Neural cell (in vitro differentiated cells): ENCODE data around the gene GGCX. TPM values are rescaled to one million over a fixed set of nuclear protein-coding genes. Genes with fewer than 3 reads are reported as not detected.

Experiments
- H2AFZ ChIP-seq: fragments of 200-600, 300-800 bp; sonication (generic), shearing (Covaris generic); 2 replicates; pipeline ENCODE4 v1.6.0; 2014; ENCODE audit warnings: low read depth, mild to moderate bottlenecking, antibody characterized with exemption, low read length, moderate library complexity
- H3F3A ChIP-seq: fragments of 200-600 bp; shearing (Covaris generic); 2 replicates; pipeline ENCODE4 v1.6.1; 2016; ENCODE audit warnings: mild to moderate bottlenecking, moderate library complexity, mixed read lengths, antibody characterized with exemption, low read length; ENCODE audit not compliant: insufficient read depth, poor library complexity, severe bottlenecking
- H3K27ac ChIP-seq: fragments of 200-600, 300-800 bp; sonication (generic), shearing (Covaris generic); 2 replicates; pipeline ENCODE4 v1.5.1; 2014; ENCODE audit warnings: mild to moderate bottlenecking, low read length, moderate library complexity
- H3K27me3 ChIP-seq: fragments of 300-800, 200-600 bp; sonication (generic), shearing (Covaris generic); 2 replicates; pipeline ENCODE4 v1.6.0; 2014; ENCODE audit warnings: mild to moderate bottlenecking, low read depth, low read length, moderate library complexity; ENCODE audit not compliant: insufficient read depth
- H3K36me3 ChIP-seq: fragments of 300-800, 200-600 bp; sonication (generic), shearing (Covaris generic); 2 replicates; pipeline ENCODE4 v1.5.1; 2014; ENCODE audit warnings: mild to moderate bottlenecking, antibody characterized with exemption, low read length, moderate library complexity; ENCODE audit not compliant: insufficient read depth
- H3K4me2 ChIP-seq: fragments of 300-800, 200-600 bp; sonication (generic), shearing (Covaris generic); 2 replicates; pipeline ENCODE4 v1.6.0; 2014; ENCODE audit warnings: mild to moderate bottlenecking, low read length
- H3K4me3 ChIP-seq: fragments of 300-800, 200-600 bp; sonication (generic), shearing (Covaris generic); 2 replicates; pipeline ENCODE4 v1.5.1; 2014; ENCODE audit warnings: mild to moderate bottlenecking, low read length, moderate library complexity
- H3K79me2 ChIP-seq: fragments of 200-600 bp; shearing (Covaris generic); replicated peaks from 2 replicates; pipeline ENCODE4 v1.6.0; 2014; ENCODE audit warnings: mild to moderate bottlenecking, low read length, moderate library complexity; ENCODE audit not compliant: insufficient read depth
- H3K9ac ChIP-seq: fragments of 300-800, 200-600 bp; sonication (generic), shearing (Covaris generic); 2 replicates; pipeline ENCODE4 v1.6.1; 2016; ENCODE audit warnings: mild to moderate bottlenecking, low read length, mixed read lengths
- H3K9me2 ChIP-seq: fragments of 200-600 bp; shearing (Covaris generic); 2 replicates; pipeline ENCODE4 v1.6.1; 2016; ENCODE audit warnings: mild to moderate bottlenecking, low read length, mixed read lengths; ENCODE audit not compliant: insufficient read depth
- H3K9me3 ChIP-seq: fragments of 200-600, 300-800 bp; sonication (generic), shearing (Covaris generic); 2 replicates; pipeline ENCODE4 v1.6.1; 2016; ENCODE audit warnings: mild to moderate bottlenecking, mixed run types, low read length, moderate library complexity, mixed read lengths
- H4K20me1 ChIP-seq: fragments of 200-600 bp; shearing (Covaris generic); 2 replicates; pipeline ENCODE4 v1.6.1; 2016; ENCODE audit warnings: mild to moderate bottlenecking, mixed run types; ENCODE audit not compliant: insufficient read depth
- CTCF ChIP-seq: fragments of 450-650 bp; IDR thresholded peaks from 2 replicates; pipeline ENCODE4 v1.5.1; 2014; ENCODE audit warnings: antibody characterized with exemption, mild to moderate bottlenecking, moderate library complexity; ENCODE audit not compliant: poor library complexity, severe bottlenecking
- EP300 ChIP-seq: fragments of 450-650 bp; conservative IDR thresholded peaks from 2 replicates; pipeline ENCODE4 v1.6.1; 2014; ENCODE audit warnings: antibody characterized with exemption, mild to moderate bottlenecking, moderate library complexity; ENCODE audit not compliant: poor library complexity, severe bottlenecking
- EZH2 ChIP-seq: fragments of 200-600, 300-800 bp; shearing (Covaris generic), sonication (generic); IDR thresholded peaks from 2 replicates; pipeline ENCODE4 v1.6.1; 2014; ENCODE audit warnings: antibody characterized with exemption, low read length, borderline replicate concordance, mild to moderate bottlenecking; ENCODE audit not compliant: insufficient read depth, poor library complexity, severe bottlenecking
- MXI1 ChIP-seq: fragments of 450-650 bp; conservative IDR thresholded peaks from 2 replicates; pipeline ENCODE4 v1.6.1; 2014; ENCODE audit warnings: antibody characterized with exemption, mild to moderate bottlenecking; ENCODE audit not compliant: poor library complexity, severe bottlenecking
- POLR2AphosphoS5 ChIP-seq: IDR thresholded peaks from 2 replicates; pipeline ENCODE4 v1.6.1; 2012
- RAD21 ChIP-seq: fragments of 450-650 bp; conservative IDR thresholded peaks from 2 replicates; pipeline ENCODE4 v1.6.1; 2014; ENCODE audit warnings: antibody characterized with exemption, mild to moderate bottlenecking, moderate library complexity
- SMC3 ChIP-seq: fragments of 450-650 bp; conservative IDR thresholded peaks from 2 replicates; pipeline ENCODE4 v1.6.1; 2014; ENCODE audit warnings: antibody characterized with exemption, mild to moderate bottlenecking, moderate library complexity; ENCODE audit not compliant: poor library complexity
- TAF1 ChIP-seq: IDR thresholded peaks from 2 replicates; pipeline ENCODE4 v1.6.1; 2012; ENCODE audit warnings: low read depth
- polyA plus RNA-seq: library from polyadenylated mRNA; depleted of rRNA; stranded (reverse); fragments of >200 nt; gene quantifications from 2 replicates; pipeline ENCODE4 v1.2.3, GENCODE V29; 2014
- TF ChIP-seq, protein P1 (sequence below): IDR thresholded peaks from 2 replicates; pipeline ENCODE4 v1.6.1; 2012; ENCODE audit warnings: borderline replicate concordance

The GGCX gene
- polyA plus RNA-seq, 1 donor from 2014 or later, result 41.4 TPM

DNA sequence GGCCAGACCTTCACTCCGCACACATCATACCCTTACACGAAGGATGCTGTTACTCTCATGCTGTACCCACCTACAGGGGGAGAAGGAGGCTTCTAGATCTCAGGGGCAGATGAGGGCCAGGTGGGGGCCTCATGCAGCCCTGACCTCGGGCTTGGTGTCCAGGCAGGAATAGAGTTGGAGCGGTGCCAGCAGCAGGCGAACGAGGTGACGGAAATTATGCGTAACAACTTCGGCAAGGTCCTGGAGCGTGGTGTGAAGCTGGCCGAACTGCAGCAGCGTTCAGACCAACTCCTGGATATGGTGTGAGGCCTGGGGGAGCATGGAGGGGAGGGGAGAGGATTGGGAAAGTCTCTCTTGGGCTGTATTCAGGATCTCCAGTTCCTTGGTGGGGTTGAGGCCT is 30.3 kb upstream of the GGCX start:
- no peaks in the 10 kb centered on the region for H3K36me3 ChIP-seq
- H3K9ac ChIP-seq, result no peak overlapping the region
- H3K4me3 ChIP-seq, result no peak overlapping the region
- H3K9me2 ChIP-seq, result no peaks in the 10 kb centered on the region
- H3K9me3 ChIP-seq, result no peaks in the 10 kb centered on the region
- H2AFZ ChIP-seq, result no peak overlapping the region
- no peaks in the 10 kb centered on the region for H3F3A ChIP-seq
- H4K20me1 ChIP-seq, result no peaks in the 10 kb centered on the region
- H3K79me2 ChIP-seq, result peaks cover 10% of the 10 kb centered on the region
- H3K4me2 ChIP-seq, result no peak overlapping the region
- TF ChIP-seq EP300 (no peak), POLR2AphosphoS5 (no peak), EZH2 (no peak), RAD21 (no peak), TAF1 (no peak), SMC3 (no peak), MXI1 (no peak)
- TF ChIP-seq, protein P1, sequence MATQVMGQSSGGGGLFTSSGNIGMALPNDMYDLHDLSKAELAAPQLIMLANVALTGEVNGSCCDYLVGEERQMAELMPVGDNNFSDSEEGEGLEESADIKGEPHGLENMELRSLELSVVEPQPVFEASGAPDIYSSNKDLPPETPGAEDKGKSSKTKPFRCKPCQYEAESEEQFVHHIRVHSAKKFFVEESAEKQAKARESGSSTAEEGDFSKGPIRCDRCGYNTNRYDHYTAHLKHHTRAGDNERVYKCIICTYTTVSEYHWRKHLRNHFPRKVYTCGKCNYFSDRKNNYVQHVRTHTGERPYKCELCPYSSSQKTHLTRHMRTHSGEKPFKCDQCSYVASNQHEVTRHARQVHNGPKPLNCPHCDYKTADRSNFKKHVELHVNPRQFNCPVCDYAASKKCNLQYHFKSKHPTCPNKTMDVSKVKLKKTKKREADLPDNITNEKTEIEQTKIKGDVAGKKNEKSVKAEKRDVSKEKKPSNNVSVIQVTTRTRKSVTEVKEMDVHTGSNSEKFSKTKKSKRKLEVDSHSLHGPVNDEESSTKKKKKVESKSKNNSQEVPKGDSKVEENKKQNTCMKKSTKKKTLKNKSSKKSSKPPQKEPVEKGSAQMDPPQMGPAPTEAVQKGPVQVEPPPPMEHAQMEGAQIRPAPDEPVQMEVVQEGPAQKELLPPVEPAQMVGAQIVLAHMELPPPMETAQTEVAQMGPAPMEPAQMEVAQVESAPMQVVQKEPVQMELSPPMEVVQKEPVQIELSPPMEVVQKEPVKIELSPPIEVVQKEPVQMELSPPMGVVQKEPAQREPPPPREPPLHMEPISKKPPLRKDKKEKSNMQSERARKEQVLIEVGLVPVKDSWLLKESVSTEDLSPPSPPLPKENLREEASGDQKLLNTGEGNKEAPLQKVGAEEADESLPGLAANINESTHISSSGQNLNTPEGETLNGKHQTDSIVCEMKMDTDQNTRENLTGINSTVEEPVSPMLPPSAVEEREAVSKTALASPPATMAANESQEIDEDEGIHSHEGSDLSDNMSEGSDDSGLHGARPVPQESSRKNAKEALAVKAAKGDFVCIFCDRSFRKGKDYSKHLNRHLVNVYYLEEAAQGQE, result no peak
- H3K27ac ChIP-seq, result no peak overlapping the region
- H3K27me3 ChIP-seq, result no peaks in the 10 kb centered on the region

GRCh38 chr2:85590950-85591349 is 29.7 kb upstream of the GGCX start:
- Histone ChIP-seq H3K9me3 (no peaks in the 10 kb centered on the region), H3K4me3 (no peak overlapping the region), H3K79me2 (peaks cover 4% of the 10 kb centered on the region), H3K27me3 (peaks cover 2% of the 10 kb centered on the region), H2AFZ (no peak overlapping the region), H3K36me3 (no peaks in the 10 kb centered on the region), H3K9me2 (no peaks in the 10 kb centered on the region), H3K4me2 (no peak overlapping the region), H3K9ac (no peak overlapping the region), H4K20me1 (no peaks in the 10 kb centered on the region), H3F3A (no peaks in the 10 kb centered on the region), H3K27ac (no peak overlapping the region)
- TF ChIP-seq MXI1 (no peak), CTCF (no peak), RAD21 (no peak), POLR2AphosphoS5 (no peak), SMC3 (no peak), EP300 (no peak), TAF1 (no peak), EZH2 (no peak)
- TF ChIP-seq, protein P1, result no peak
